Endothelial cell of umbilical vein (primary cell): ENCODE results near the gene LRRFIP2. TPM values are rescaled to one million over a fixed set of nuclear protein-coding genes. Genes with fewer than 3 reads are reported as not detected.

Experiments
- BruUV-seq: library from RNA; stranded (reverse); fragments of 400-500 nt; replicated peaks from 2 replicates; lab custom pipeline; 2021; lab: Mats Ljungman, UMichigan
- CTCF ChIA-PET: fragments of 300-600, 350-600 bp; sonication (Branson Sonifier 250); formaldehyde crosslinking; loops from one replicate; lab custom pipeline; 2021; ENCODE audit warnings: antibody characterized with exemption, inconsistent platforms; lab: Charles Lee
- POLR2A ChIA-PET: fragments of 300-600, 350-600 bp; sonication (Branson Sonifier 250); formaldehyde crosslinking; loops from one replicate; lab custom pipeline; 2021; ENCODE audit warnings: antibody characterized with exemption, inconsistent platforms; lab: Charles Lee
- DNase-seq: peaks from one replicate; pipeline ENCODE4 v3.0.0-alpha.2; 2011; ENCODE audit warnings: low read depth, low spot score
- FAIRE-seq: peaks from 2 replicates; lab custom pipeline; 2011; peaks lifted over from hg19 to GRCh38; lab: Jason Lieb, UNC
- H2AFZ ChIP-seq: 2 replicates; pipeline ENCODE4 v1.6.0; 2012; ENCODE audit warnings: low read depth, low read length, control low read depth, inconsistent platforms
- H3K27ac ChIP-seq: 2 replicates; pipeline ENCODE4 v1.5.1; 2011; ENCODE audit warnings: low read depth, mild to moderate bottlenecking, control low read depth, low read length, moderate library complexity; ENCODE audit not compliant: insufficient read depth
- H3K27me3 ChIP-seq, 2 experiments: 2 replicates each; pipeline versions ENCODE4 v1.6.0 to v1.6.1; 2011; ENCODE audit warnings: low read length in 2 of 2, mixed read lengths in 1 of 2; ENCODE audit not compliant: control insufficient read depth in 2 of 2, insufficient read depth in 2 of 2
- H3K36me3 ChIP-seq, 2 experiments: 2 replicates in 1 of 2; 3 replicates in 1 of 2; pipeline ENCODE4 v1.5.1; 2011; ENCODE audit warnings: low read length in 2 of 2, mild to moderate bottlenecking in 1 of 2, moderate library complexity in 1 of 2; ENCODE audit not compliant: control insufficient read depth in 2 of 2, insufficient read depth in 2 of 2; ENCODE audit errors: extremely low read depth in 1 of 2
- H3K4me1 ChIP-seq: 3 replicates; pipeline ENCODE4 v1.5.1; 2011; ENCODE audit warnings: mild to moderate bottlenecking, low read length; ENCODE audit not compliant: control insufficient read depth, insufficient read depth; ENCODE audit errors: extremely low read depth
- H3K4me2 ChIP-seq: 2 replicates; pipeline ENCODE4 v1.6.1; 2011; ENCODE audit warnings: low read length, control low read depth, mixed read lengths; ENCODE audit not compliant: insufficient read depth
- H3K4me3 ChIP-seq, 3 experiments: fragments of 200-600 bp in 1 of 3; sonication (generic), shearing (Covaris generic) in 1 of 3; replicated peaks in 1 of 3; 2 replicates each; pipeline ENCODE4 v1.5.1; 2011 to 2016; ENCODE audit warnings: control low read depth in 3 of 3, low read length in 3 of 3, mild to moderate bottlenecking in 2 of 3, inconsistent platforms in 1 of 3, low read depth in 1 of 3, moderate library complexity in 1 of 3; ENCODE audit not compliant: insufficient read depth in 1 of 3
- H3K79me2 ChIP-seq: 2 replicates; pipeline ENCODE4 v1.6.0; 2012; ENCODE audit warnings: low read length, inconsistent platforms; ENCODE audit not compliant: control insufficient read depth, insufficient read depth
- H3K9ac ChIP-seq: replicated peaks from 2 replicates; pipeline ENCODE3; 2011; ENCODE audit warnings: low read length, control low read depth; ENCODE audit not compliant: insufficient read depth; ENCODE audit errors: extremely low read depth
- H3K9me1 ChIP-seq: replicated peaks from 3 replicates; pipeline ENCODE4 v1.6.0; 2011; ENCODE audit warnings: mild to moderate bottlenecking, low read length; ENCODE audit not compliant: control insufficient read depth, insufficient read depth; ENCODE audit errors: extremely low read depth
- H3K9me3 ChIP-seq: replicated peaks from 2 replicates; pipeline ENCODE4 v1.5.1; 2012; ENCODE audit warnings: low read length, inconsistent platforms; ENCODE audit not compliant: control insufficient read depth, insufficient read depth
- H4K20me1 ChIP-seq: replicated peaks from 2 replicates; pipeline ENCODE3; 2011; ENCODE audit warnings: mild to moderate bottlenecking, low read length; ENCODE audit not compliant: control insufficient read depth, insufficient read depth; ENCODE audit errors: extremely low read depth
- CTCF ChIP-seq, 2 donors: IDR thresholded peaks; 1 replicate in 1 of 2; 2 replicates in 1 of 2; pipeline ENCODE4 v1.5.1; 2011; ENCODE audit warnings: low read length in 2 of 2, mild to moderate bottlenecking in 2 of 2, moderate library complexity in 2 of 2, control low read depth in 1 of 2, inconsistent platforms in 1 of 2, low read depth in 1 of 2; ENCODE audit not compliant: insufficient read depth in 1 of 2; ENCODE audit errors: extremely low read depth in 1 of 2
- EZH2 ChIP-seq: IDR thresholded peaks from 2 replicates; pipeline ENCODE4 v1.6.1; 2012; ENCODE audit warnings: borderline replicate concordance, low read depth, mild to moderate bottlenecking, moderate library complexity, low read length, inconsistent platforms; ENCODE audit not compliant: severe bottlenecking
- FOS ChIP-seq: IDR thresholded peaks from 2 replicates; pipeline ENCODE4 v1.6.1; 2011; ENCODE audit warnings: mild to moderate bottlenecking, low read length, moderate library complexity, borderline replicate concordance; ENCODE audit not compliant: insufficient read depth
- GATA2 ChIP-seq: IDR thresholded peaks from 2 replicates; pipeline ENCODE4 v1.7.0; 2011; ENCODE audit warnings: low read depth, mild to moderate bottlenecking, moderate library complexity, mixed read lengths, low read length; ENCODE audit not compliant: insufficient read length, insufficient read depth
- JUN ChIP-seq: IDR thresholded peaks from 2 replicates; pipeline ENCODE4 v1.6.1; 2011; ENCODE audit warnings: borderline replicate concordance, low read depth; ENCODE audit not compliant: insufficient read length, insufficient read depth
- MAX ChIP-seq: IDR thresholded peaks from 2 replicates; pipeline ENCODE4 v1.6.1; 2011; ENCODE audit not compliant: insufficient read depth, insufficient read length
- MYC ChIP-seq: IDR thresholded peaks from one replicate; pipeline ENCODE4 v1.6.1; 2011; ENCODE audit warnings: mild to moderate bottlenecking, low read depth, low read length
- POLR2A ChIP-seq: IDR thresholded peaks from 2 replicates; pipeline ENCODE4 v1.6.1; 2012; ENCODE audit warnings: low read depth, mild to moderate bottlenecking, control low read depth, low read length
- POLR2AphosphoS5 ChIP-seq: IDR thresholded peaks from 2 replicates; pipeline ENCODE4 v1.6.1; 2012; ENCODE audit warnings: low read depth, mild to moderate bottlenecking, control low read depth, low read length, moderate library complexity; ENCODE audit not compliant: insufficient read depth
- dilution Hi-C: fragments of 300-500 bp; cut with MboI; formaldehyde crosslinking; loops from one replicate; pipeline ENCODE4 v1.15.0; 2019; ENCODE audit warnings: low sequenced_read_pairs; ENCODE audit not compliant: extremely low pct_ligation_motif_present
- intact Hi-C: fragments of 100-400 bp; cut with micrococcal nuclease; formaldehyde crosslinking; loops from one replicate; pipeline ENCODE4 v1.10.0; 2022
- polyA plus RNA-seq, 4 experiments: library from polyadenylated mRNA; depleted of rRNA in 3 of 4; stranded (reverse) in 3 of 4; unstranded in 1 of 4; fragments of >200 nt; gene quantifications; 2 replicates each; pipeline versions ENCODE4 v1.2.1 to v1.2.3, GENCODE V29; 2011 to 2012; ENCODE audit warnings: missing spikeins in 1 of 4
- total RNA-seq: library from RNA; stranded (reverse); gene quantifications from 2 replicates; pipeline ENCODE4 v1.2.3, GENCODE V29; 2021

LRRFIP2 gene
- total and polyA plus RNA-seq, 2 donors (not counting 3 experiments of a cell fraction or from before 2014, with no cell fraction given) = 20.8 to 78.9 TPM

DNA sequence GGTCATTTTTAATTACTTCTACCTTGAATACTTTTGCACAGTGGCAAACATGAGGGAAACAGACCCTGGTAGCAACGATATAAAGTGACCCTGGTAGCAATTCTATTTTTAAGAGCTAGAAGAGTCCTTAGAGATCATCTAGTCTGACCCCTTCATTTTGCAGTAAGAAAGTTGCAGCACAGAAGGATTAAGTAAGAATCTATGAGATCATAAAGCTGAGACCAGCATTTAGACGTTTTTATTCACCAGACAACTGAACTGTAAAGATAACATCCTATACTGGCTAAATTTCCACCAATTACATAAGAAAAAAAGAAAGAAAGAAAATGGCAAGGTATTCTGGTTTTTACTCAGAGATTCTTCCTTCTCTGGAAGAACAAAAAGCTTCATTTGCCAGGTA is 49.9 kb downstream of the LRRFIP2 start:
- ChIA-PET POLR2A (no interaction called here), CTCF (no interaction called here)
- no peaks in the 10 kb centered on the region for H3K36me3 ChIP-seq
- no peaks in the 10 kb centered on the region for H3K27me3 ChIP-seq
- BruUV-seq = no TSS peak
- H3K4me3 ChIP-seq = no peak overlapping the region
- dilution Hi-C loops (no loop called here), intact Hi-C loops (no loop called here)
- FAIRE-seq (no peak), DNase-seq (no peak)
- no peak overlapping the region for H3K4me2 ChIP-seq
- no peaks in the 10 kb centered on the region for H4K20me1 ChIP-seq
- H2AFZ ChIP-seq = no peak overlapping the region
- no peaks in the 10 kb centered on the region for H3K9me1 ChIP-seq
- H3K79me2 ChIP-seq = peaks cover 24% of the 10 kb centered on the region
- no peaks in the 10 kb centered on the region for H3K9me3 ChIP-seq
- no peak for TF ChIP-seq POLR2A
- no peak for TF ChIP-seq MAX
- TF ChIP-seq FOS = no peak
- no peak for TF ChIP-seq EZH2
- no peak for TF ChIP-seq JUN
- TF ChIP-seq MYC = no peak
- TF ChIP-seq CTCF (IDR thresholded peaks at IDR 0.05; ENCODE audit: extremely low read depth in 1 of 2, insufficient read depth in 1 of 2, low read depth in 1 of 2, low read length in 2 of 2) = no peak
- no peak for TF ChIP-seq POLR2AphosphoS5
- TF ChIP-seq GATA2 = no peak
- no peak overlapping the region for H3K9ac ChIP-seq
- H3K27ac ChIP-seq = no peak overlapping the region
- H3K4me1 ChIP-seq = peaks cover 6% of the 10 kb centered on the region
